HCT116 (cell line): ENCODE measurements around the gene RCAN2. TPM values are rescaled to one million over a fixed set of nuclear protein-coding genes. Genes with fewer than 3 reads are reported as not detected.

Source experiments
- ATAC-seq: fragments of 200-7000 bp; cut with Tn5 transposase; 2 replicates; pipeline ENCODE4 v1.9.1; 2020; ENCODE audit warnings: mild to moderate bottlenecking, moderate library complexity
- BruUV-seq: library from RNA; stranded (reverse); fragments of 400-500 nt; replicated peaks from 2 replicates; lab custom pipeline; 2021; lab: Mats Ljungman, UMichigan
- CTCF ChIA-PET: fragments of 300-600 bp; sonication (Branson Sonifier 250); formaldehyde crosslinking; loops from one replicate; lab custom pipeline; 2021; ENCODE audit warnings: antibody characterized with exemption; lab: Charles Lee
- POLR2A ChIA-PET: fragments of 300-600, 350-600 bp; sonication (Branson Sonifier 250); formaldehyde crosslinking; loops from one replicate; lab custom pipeline; 2021; ENCODE audit warnings: antibody characterized with exemption; lab: Charles Lee
- RAD21 ChIA-PET, 2 experiments: fragments of 300-600 bp; sonication (Branson Sonifier 250); formaldehyde crosslinking; loops; one replicate each; lab custom pipeline; 2023; ENCODE audit warnings: low total read pairs in 2 of 2; ENCODE audit not compliant: uncharacterized antibody in 2 of 2, unreplicated experiment in 2 of 2, low non-redundant PET in 1 of 2; lab: Charles Lee
- DNase-seq: peaks from one replicate; pipeline ENCODE4 v3.0.0-alpha.2; 2010; ENCODE audit warnings: low read depth, low spot score
- H2AFZ ChIP-seq: fragments of 200-600 bp; shearing (Covaris generic), sonication (generic); 2 replicates; pipeline ENCODE4 v1.6.1; 2017; ENCODE audit warnings: low read depth, mixed run types, mixed read lengths, antibody characterized with exemption, low read length; ENCODE audit not compliant: poor library complexity, severe bottlenecking
- H3K27ac ChIP-seq: 2 replicates; pipeline ENCODE4 v1.5.1; 2012; ENCODE audit warnings: low read depth, low read length
- H3K27me3 ChIP-seq: fragments of 200-600 bp; sonication (generic); 2 replicates; pipeline ENCODE4 v1.6.1; 2016; ENCODE audit warnings: mixed run types, low read length, mixed read lengths; ENCODE audit not compliant: insufficient read depth
- H3K36me3 ChIP-seq, 2 experiments: fragments of 200-500 bp in 1 of 2; fragments of 200-600 bp in 1 of 2; sonication (Bioruptor generic) in 1 of 2; sonication (generic) in 1 of 2; 2 replicates each; pipeline versions ENCODE4 v1.5.1 to v1.6.1; 2014 to 2016; ENCODE audit warnings: low read length in 2 of 2, inconsistent platforms in 1 of 2, mixed read lengths in 1 of 2, mixed run types in 1 of 2; ENCODE audit not compliant: insufficient read depth in 2 of 2, control insufficient read depth in 1 of 2
- H3K4me1 ChIP-seq, 2 experiments: fragments of 200-600 bp in 1 of 2; sonication (generic) in 1 of 2; 2 replicates each; pipeline versions ENCODE4 v1.5.1 to v1.6.1; 2012 to 2017; ENCODE audit warnings: low read length in 2 of 2, inconsistent platforms in 1 of 2, mild to moderate bottlenecking in 1 of 2, mixed read lengths in 1 of 2, mixed run types in 1 of 2, moderate library complexity in 1 of 2; ENCODE audit not compliant: insufficient read depth in 2 of 2, control insufficient read depth in 1 of 2
- H3K4me2 ChIP-seq: fragments of 200-600 bp; sonication (generic); 2 replicates; pipeline ENCODE4 v1.6.1; 2017; ENCODE audit warnings: mixed run types, low read length, mixed read lengths
- H3K4me3 ChIP-seq, 2 experiments: fragments of 200-600 bp in 1 of 2; sonication (generic) in 1 of 2; replicated peaks in 1 of 2; 2 replicates each; pipeline ENCODE4 v1.5.1; 2011 to 2016; ENCODE audit warnings: low read length in 2 of 2, control low read depth in 1 of 2, low read depth in 1 of 2, mild to moderate bottlenecking in 1 of 2, mixed read lengths in 1 of 2, mixed run types in 1 of 2
- H3K79me2 ChIP-seq: fragments of 200-600 bp; sonication (generic); 2 replicates; pipeline ENCODE4 v1.6.1; 2017; ENCODE audit warnings: mild to moderate bottlenecking, mixed run types, low read length, moderate library complexity, mixed read lengths; ENCODE audit not compliant: insufficient read depth
- H3K9ac ChIP-seq: fragments of 200-600 bp; sonication (generic); 2 replicates; pipeline ENCODE4 v1.6.1; 2016; ENCODE audit warnings: low read length, mixed read lengths
- H3K9me2 ChIP-seq: fragments of 200-600 bp; sonication (generic), shearing (Covaris generic); 2 replicates; pipeline ENCODE4 v1.6.1; 2017; ENCODE audit warnings: mixed run types, mild to moderate bottlenecking, moderate library complexity; ENCODE audit not compliant: insufficient read depth
- H3K9me3 ChIP-seq, 2 experiments: fragments of 200-500 bp in 1 of 2; fragments of 200-600 bp in 1 of 2; sonication (Bioruptor generic) in 1 of 2; sonication (generic) in 1 of 2; 2 replicates each; pipeline ENCODE4 v1.6.1; 2014 to 2017; ENCODE audit warnings: low read length in 2 of 2, mixed read lengths in 2 of 2, inconsistent platforms in 1 of 2, low read depth in 1 of 2, mild to moderate bottlenecking in 1 of 2, mixed run types in 1 of 2, moderate library complexity in 1 of 2; ENCODE audit not compliant: control insufficient read depth in 1 of 2, insufficient read depth in 1 of 2
- H4K20me1 ChIP-seq: fragments of 200-600 bp; sonication (generic), shearing (Covaris generic); 2 replicates; pipeline ENCODE4 v1.6.1; 2017; ENCODE audit warnings: mixed run types, mild to moderate bottlenecking, moderate library complexity; ENCODE audit not compliant: insufficient read depth
- ELF1 ChIP-seq: IDR thresholded peaks from 2 replicates; pipeline ENCODE4 v1.6.1; 2012; ENCODE audit warnings: low read depth, borderline replicate concordance
- EZH2 ChIP-seq: fragments of 200-600 bp; sonication (generic); IDR thresholded peaks from 2 replicates; pipeline ENCODE4 v1.6.1; 2017; ENCODE audit warnings: antibody characterized with exemption, mixed run types
- MAX ChIP-seq: IDR thresholded peaks from 2 replicates; pipeline ENCODE4 v1.6.1; 2012
- RAD21 ChIP-seq: IDR thresholded peaks from 2 replicates; pipeline ENCODE4 v1.6.1; 2012; ENCODE audit warnings: low read depth, mild to moderate bottlenecking
- REST ChIP-seq: IDR thresholded peaks from 2 replicates; pipeline ENCODE4 v1.6.1; 2012; ENCODE audit warnings: low read depth
- SP1 ChIP-seq: IDR thresholded peaks from 2 replicates; pipeline ENCODE4 v1.6.1; 2012; ENCODE audit warnings: low read depth
- YY1 ChIP-seq: IDR thresholded peaks from 2 replicates; pipeline ENCODE4 v1.6.1; 2011; ENCODE audit warnings: low read length, low read depth, moderate library complexity, mild to moderate bottlenecking; ENCODE audit not compliant: insufficient replicate concordance; ENCODE audit errors: extremely low read depth
- ZBTB33 ChIP-seq: IDR thresholded peaks from 2 replicates; pipeline ENCODE4 v1.6.1; 2011; ENCODE audit warnings: mild to moderate bottlenecking, low read length, moderate library complexity; ENCODE audit not compliant: insufficient replicate concordance; ENCODE audit errors: extremely low read depth
- ZFX ChIP-seq: fragments of 450-650 bp; IDR thresholded peaks from 2 replicates; pipeline ENCODE4 v1.6.1; 2017
- intact Hi-C: fragments of 100-400 bp; cut with micrococcal nuclease; formaldehyde crosslinking; loops from 2 replicates; pipeline ENCODE4 v1.10.0; 2022
- total RNA-seq: library from RNA; stranded (reverse); gene quantifications from one replicate; pipeline ENCODE4 v1.2.1, GENCODE V29; 2021; ENCODE audit not compliant: unreplicated experiment

Gene RCAN2
- total RNA-seq, 1 experiment from 2014 or later, result 0.57 TPM

GRCh38 chr6:46186583-46186982, 304.7 kb downstream of the RCAN2 start:
- Histone ChIP-seq H3K27ac (no peak overlapping the region), H3K4me3 (no peak overlapping the region), H3K9me3 (no peaks in the 10 kb centered on the region), H3K4me1 (peaks cover 0 to 4% of the 10 kb centered on the region in 2 experiments; a peak in 3 of 4 replicates), H4K20me1 (no peaks in the 10 kb centered on the region), H3K9ac (no peak overlapping the region), H3K36me3 (no peaks in the 10 kb centered on the region), H3K9me2 (no peaks in the 10 kb centered on the region), H3K4me2 (no peak overlapping the region), H3K27me3 (no peaks in the 10 kb centered on the region), H2AFZ (no peak overlapping the region), H3K79me2 (no peaks in the 10 kb centered on the region)
- DNase-seq (no peak), ATAC-seq (no peak)
- ChIA-PET RAD21 (no interaction called here), POLR2A (no interaction called here), CTCF (interaction anchor here (0.9 kb wide), 1 partner anchor 264 kb away, joined by 3 read pairs; no protein-coding TSS in a partner anchor)
- intact Hi-C loops, result no loop called here
- BruUV-seq, result no TSS peak
- no peak for TF ChIP-seq YY1
- no peak for TF ChIP-seq SP1
- TF ChIP-seq RAD21, result no peak
- TF ChIP-seq EZH2, result no peak
- TF ChIP-seq ZBTB33, result no peak
- no peak for TF ChIP-seq REST
- no peak for TF ChIP-seq ZFX
- no peak for TF ChIP-seq MAX
- TF ChIP-seq ELF1, result no peak
